IPS-18a (cell line): Measurements from ENCODE around the gene KSR1.

Source experiments
- H3K27ac ChIP-seq: one replicate; pipeline ENCODE4 v1.5.1; 2013; ENCODE audit warnings: low read length
- H3K27me3 ChIP-seq: one replicate; pipeline ENCODE4 v1.6.1; 2013; ENCODE audit warnings: mild to moderate bottlenecking, low read length; ENCODE audit not compliant: control insufficient read depth, insufficient read depth
- H3K36me3 ChIP-seq: one replicate; pipeline ENCODE4 v1.6.1; 2013; ENCODE audit warnings: low read depth, low read length; ENCODE audit not compliant: control insufficient read depth
- H3K4me1 ChIP-seq: one replicate; pipeline ENCODE4 v1.6.1; 2013; ENCODE audit warnings: low read depth, low read length; ENCODE audit not compliant: control insufficient read depth
- H3K4me3 ChIP-seq: one replicate; pipeline ENCODE4 v1.5.1; 2013; ENCODE audit warnings: low read length
- H3K9ac ChIP-seq: one replicate; pipeline ENCODE4 v1.6.1; 2013; ENCODE audit warnings: mild to moderate bottlenecking, low read length, moderate library complexity
- H3K9me3 ChIP-seq: one replicate; pipeline ENCODE4 v1.6.1; 2013; ENCODE audit warnings: low read depth, low read length; ENCODE audit not compliant: control insufficient read depth

The KSR1 gene

GRCh38 chr17:27466376-27466742 lies 10.1 kb downstream of the KSR1 start:
- Histone ChIP-seq H3K9me3 (no peaks in the 10 kb centered on the region), H3K4me3 (no peak overlapping the region), H3K27me3 (no peaks in the 10 kb centered on the region), H3K36me3 (no peaks in the 10 kb centered on the region), H3K27ac (peak overlapping the region; percentile 62), H3K4me1 (peaks cover 29% of the 10 kb centered on the region), H3K9ac (no peak overlapping the region)

GRCh38 chr17:27466743-27467375 lies 10.6 kb downstream of the KSR1 start:
- Histone ChIP-seq H3K9ac (no peak overlapping the region), H3K27me3 (no peaks in the 10 kb centered on the region), H3K4me1 (peaks cover 29% of the 10 kb centered on the region), H3K4me3 (no peak overlapping the region), H3K27ac (peak overlapping the region; percentile 62), H3K36me3 (no peaks in the 10 kb centered on the region), H3K9me3 (no peaks in the 10 kb centered on the region)

GRCh38 chr17:27469256-27469655 lies 13.0 kb downstream of the KSR1 start:
- Histone ChIP-seq H3K4me3 (no peak overlapping the region), H3K9ac (no peak overlapping the region), H3K27me3 (no peaks in the 10 kb centered on the region), H3K4me1 (peaks cover 43% of the 10 kb centered on the region), H3K36me3 (no peaks in the 10 kb centered on the region), H3K27ac (no peak overlapping the region), H3K9me3 (no peaks in the 10 kb centered on the region)

- Histone ChIP-seq H3K4me1 (peaks cover 35% of the 10 kb centered on the region), H3K9me3 (no peaks in the 10 kb centered on the region), H3K27ac (no peak overlapping the region), H3K9ac (no peak overlapping the region), H3K27me3 (no peaks in the 10 kb centered on the region), H3K4me3 (no peak overlapping the region), H3K36me3 (no peaks in the 10 kb centered on the region)
These were observed 15.3 kb downstream of the KSR1 start for GRCh38 chr17:27471321-27472269.

GRCh38 chr17:27473190-27473747 lies 17.0 kb downstream of the KSR1 start:
- Histone ChIP-seq H3K9me3 (no peaks in the 10 kb centered on the region), H3K4me1 (peaks cover 35% of the 10 kb centered on the region), H3K36me3 (no peaks in the 10 kb centered on the region), H3K4me3 (no peak overlapping the region), H3K9ac (no peak overlapping the region), H3K27me3 (no peaks in the 10 kb centered on the region), H3K27ac (no peak overlapping the region)

- no peaks in the 10 kb centered on the region for H3K36me3 ChIP-seq
- H3K27me3 ChIP-seq, result no peaks in the 10 kb centered on the region
- no peaks in the 10 kb centered on the region for H3K9me3 ChIP-seq
- peaks cover 28% of the 10 kb centered on the region for H3K4me1 ChIP-seq
- H3K9ac ChIP-seq, result no peak overlapping the region
- no peak overlapping the region for H3K27ac ChIP-seq
- no peak overlapping the region for H3K4me3 ChIP-seq
These were observed 17.7 kb downstream of the KSR1 start for GRCh38 chr17:27473748-27474609.

GRCh38 chr17:27475070-27475673 lies 18.9 kb downstream of the KSR1 start:
- H3K4me1 ChIP-seq, result peaks cover 31% of the 10 kb centered on the region
- H3K36me3 ChIP-seq, result no peaks in the 10 kb centered on the region
- H3K9ac ChIP-seq, result no peak overlapping the region
- no peaks in the 10 kb centered on the region for H3K27me3 ChIP-seq
- H3K27ac ChIP-seq, result no peak overlapping the region
- no peaks in the 10 kb centered on the region for H3K9me3 ChIP-seq
- H3K4me3 ChIP-seq, result no peak overlapping the region

- no peaks in the 10 kb centered on the region for H3K27me3 ChIP-seq
- H3K27ac ChIP-seq, result no peak overlapping the region
- H3K9me3 ChIP-seq, result no peaks in the 10 kb centered on the region
- H3K4me1 ChIP-seq, result peaks cover 36% of the 10 kb centered on the region
- H3K9ac ChIP-seq, result no peak overlapping the region
- no peak overlapping the region for H3K4me3 ChIP-seq
- no peaks in the 10 kb centered on the region for H3K36me3 ChIP-seq
These were observed 20.0 kb downstream of the KSR1 start for GRCh38 chr17:27475981-27476895.

GRCh38 chr17:27477050-27477888 lies 21.0 kb downstream of the KSR1 start:
- Histone ChIP-seq H3K27me3 (no peaks in the 10 kb centered on the region), H3K4me3 (no peak overlapping the region), H3K4me1 (peaks cover 32% of the 10 kb centered on the region), H3K9ac (no peak overlapping the region), H3K36me3 (no peaks in the 10 kb centered on the region), H3K27ac (no peak overlapping the region), H3K9me3 (no peaks in the 10 kb centered on the region)
